Activated T-cell treated with anti-CD3 and anti-CD28 coated beads, Interleukin-2, amount 50 U/mL, for 4 hours (primary cell): ENCODE data around the gene TTLL11. TPM values are rescaled to one million over a fixed set of nuclear protein-coding genes. Genes with fewer than 3 reads are reported as not detected.

Experiments
- ATAC-seq, 2 donors: fragments of 200-7000 bp; cut with Tn5 transposase; one replicate each; pipeline ENCODE4 v1.10.0; 2021
- DNase-seq: peaks from one replicate; pipeline ENCODE4 v3.0.0-alpha.2; 2020
- H3K27me3 Mint-ChIP-seq: one replicate; pipeline ENCODE4 v1.8.0; 2021; ENCODE audit warnings: low read depth, mixed read lengths
- H3K36me3 Mint-ChIP-seq: one replicate; pipeline ENCODE4 v1.8.0; 2022; ENCODE audit warnings: mixed read lengths; ENCODE audit not compliant: insufficient read depth
- H3K4me1 Mint-ChIP-seq: one replicate; pipeline ENCODE4 v1.8.0; 2021; ENCODE audit warnings: low read depth, mixed read lengths
- H3K4me3 Mint-ChIP-seq: one replicate; pipeline ENCODE4 v1.8.0; 2021; ENCODE audit warnings: mild to moderate bottlenecking, moderate library complexity, mixed read lengths
- H3K9me3 Mint-ChIP-seq: one replicate; pipeline ENCODE4 v1.8.0; 2021; ENCODE audit warnings: mixed read lengths
- total RNA-seq, 3 donors: library from RNA; stranded (reverse); gene quantifications; one replicate each; pipeline ENCODE4 v1.2.1, GENCODE V29; 2021

TTLL11 gene
- total RNA-seq, 3 donors from 2014 or later: 4.2 to 5.1 (median 4.7) TPM

GRCh38 chr9:122039234-122039633, 53.9 kb downstream of the TTLL11 start:
- H3K27me3 Mint-ChIP-seq: no peaks in the 10 kb centered on the region
- ATAC-seq (no peak), DNase-seq (no peak)
- peaks cover 7% of the 10 kb centered on the region for H3K9me3 Mint-ChIP-seq
- peaks cover 30% of the 10 kb centered on the region for H3K36me3 Mint-ChIP-seq
- no peaks in the 10 kb centered on the region for H3K4me1 Mint-ChIP-seq
- H3K4me3 Mint-ChIP-seq: no peak overlapping the region

GRCh38 chr9:122036988-122037387, 56.1 kb downstream of the TTLL11 start:
- H3K4me1 Mint-ChIP-seq: no peaks in the 10 kb centered on the region
- no peaks in the 10 kb centered on the region for H3K27me3 Mint-ChIP-seq
- H3K4me3 Mint-ChIP-seq: no peak overlapping the region
- no peaks in the 10 kb centered on the region for H3K9me3 Mint-ChIP-seq
- DNase-seq (no peak), ATAC-seq (no peak)
- peaks cover 25% of the 10 kb centered on the region for H3K36me3 Mint-ChIP-seq

GRCh38 chr9:122036408-122036807, 56.7 kb downstream of the TTLL11 start:
- no peaks in the 10 kb centered on the region for H3K27me3 Mint-ChIP-seq
- no peak for ATAC-seq
- no peaks in the 10 kb centered on the region for H3K9me3 Mint-ChIP-seq
- no peak for DNase-seq
- peaks cover 28% of the 10 kb centered on the region for H3K36me3 Mint-ChIP-seq
- no peak overlapping the region for H3K4me3 Mint-ChIP-seq
- H3K4me1 Mint-ChIP-seq: no peaks in the 10 kb centered on the region

- no peaks in the 10 kb centered on the region for H3K9me3 Mint-ChIP-seq
- H3K4me3 Mint-ChIP-seq: no peak overlapping the region
- H3K27me3 Mint-ChIP-seq: no peaks in the 10 kb centered on the region
- peaks cover 23% of the 10 kb centered on the region for H3K36me3 Mint-ChIP-seq
- no peaks in the 10 kb centered on the region for H3K4me1 Mint-ChIP-seq
- ATAC-seq (no peak), DNase-seq (no peak)
These were observed 59.2 kb downstream of the TTLL11 start for GRCh38 chr9:122033775-122034373.

GRCh38 chr9:122032346-122032745, 60.8 kb downstream of the TTLL11 start:
- H3K27me3 Mint-ChIP-seq: no peaks in the 10 kb centered on the region
- H3K9me3 Mint-ChIP-seq: peaks cover 4% of the 10 kb centered on the region
- ATAC-seq (no peak), DNase-seq (no peak)
- H3K36me3 Mint-ChIP-seq: peaks cover 27% of the 10 kb centered on the region
- no peaks in the 10 kb centered on the region for H3K4me1 Mint-ChIP-seq
- no peak overlapping the region for H3K4me3 Mint-ChIP-seq

GRCh38 chr9:122031776-122032175, 61.3 kb downstream of the TTLL11 start:
- H3K4me3 Mint-ChIP-seq: no peak overlapping the region
- no peak for ATAC-seq
- H3K4me1 Mint-ChIP-seq: no peaks in the 10 kb centered on the region
- H3K27me3 Mint-ChIP-seq: no peaks in the 10 kb centered on the region
- peaks cover 23% of the 10 kb centered on the region for H3K36me3 Mint-ChIP-seq
- no peak for DNase-seq
- peaks cover 4% of the 10 kb centered on the region for H3K9me3 Mint-ChIP-seq

- Mint-ChIP-seq H3K4me1 (no peaks in the 10 kb centered on the region), H3K4me3 (no peak overlapping the region), H3K9me3 (peaks cover 4% of the 10 kb centered on the region), H3K36me3 (peaks cover 24% of the 10 kb centered on the region), H3K27me3 (no peaks in the 10 kb centered on the region)
- no peak for ATAC-seq
- no peak for DNase-seq
These were observed 62.0 kb downstream of the TTLL11 start for GRCh38 chr9:122031157-122031556.

- Mint-ChIP-seq H3K9me3 (peaks cover 8% of the 10 kb centered on the region), H3K4me3 (no peak overlapping the region), H3K27me3 (no peaks in the 10 kb centered on the region), H3K36me3 (peaks cover 32% of the 10 kb centered on the region), H3K4me1 (no peaks in the 10 kb centered on the region)
- DNase-seq (no peak), ATAC-seq (no peak)
These were observed 62.8 kb downstream of the TTLL11 start for GRCh38 chr9:122030357-122030756.

GRCh38 chr9:122029898-122030297, 63.2 kb downstream of the TTLL11 start:
- H3K36me3 Mint-ChIP-seq: peaks cover 32% of the 10 kb centered on the region

GRCh38 chr9:122028089-122028488, 65.0 kb downstream of the TTLL11 start:
- H3K36me3 Mint-ChIP-seq: peaks cover 37% of the 10 kb centered on the region
- H3K4me3 Mint-ChIP-seq: no peak overlapping the region
- DNase-seq: no peak
- H3K9me3 Mint-ChIP-seq: peaks cover 17% of the 10 kb centered on the region
- H3K4me1 Mint-ChIP-seq: no peaks in the 10 kb centered on the region
- ATAC-seq: no peak
- H3K27me3 Mint-ChIP-seq: no peaks in the 10 kb centered on the region

More at GRCh38 chr9:122029898-122030297, 63.2 kb downstream of the TTLL11 start:
- Mint-ChIP-seq H3K9me3 (peaks cover 8% of the 10 kb centered on the region), H3K4me3 (no peak overlapping the region), H3K27me3 (no peaks in the 10 kb centered on the region), H3K4me1 (no peaks in the 10 kb centered on the region)
- no peak for DNase-seq
- no peak for ATAC-seq

- peaks cover 15% of the 10 kb centered on the region for H3K36me3 Mint-ChIP-seq
- no peak for ATAC-seq
- no peak for DNase-seq
- H3K4me3 Mint-ChIP-seq: no peak overlapping the region
- H3K4me1 Mint-ChIP-seq: no peaks in the 10 kb centered on the region
- no peaks in the 10 kb centered on the region for H3K27me3 Mint-ChIP-seq
- peaks cover 9% of the 10 kb centered on the region for H3K9me3 Mint-ChIP-seq
These were observed 72.7 kb downstream of the TTLL11 start for GRCh38 chr9:122020398-122020797.

GRCh38 chr9:122016744-122017143, 76.4 kb downstream of the TTLL11 start:
- DNase-seq: no peak
- H3K4me3 Mint-ChIP-seq: no peak overlapping the region
- peaks cover 6% of the 10 kb centered on the region for H3K36me3 Mint-ChIP-seq

GRCh38 chr9:122016309-122016708, 76.8 kb downstream of the TTLL11 start:
- Mint-ChIP-seq H3K9me3 (no peaks in the 10 kb centered on the region), H3K4me1 (no peaks in the 10 kb centered on the region), H3K36me3 (peaks cover 6% of the 10 kb centered on the region), H3K4me3 (no peak overlapping the region), H3K27me3 (no peaks in the 10 kb centered on the region)
- ATAC-seq (no peak), DNase-seq (no peak)

More at GRCh38 chr9:122016744-122017143, 76.4 kb downstream of the TTLL11 start:
- Mint-ChIP-seq H3K27me3 (no peaks in the 10 kb centered on the region), H3K9me3 (no peaks in the 10 kb centered on the region), H3K4me1 (no peaks in the 10 kb centered on the region)
- ATAC-seq: no peak

GRCh38 chr9:122015170-122015821, 77.8 kb downstream of the TTLL11 start:
- H3K4me1 Mint-ChIP-seq: no peaks in the 10 kb centered on the region
- ATAC-seq (no peak), DNase-seq (no peak)
- H3K9me3 Mint-ChIP-seq: no peaks in the 10 kb centered on the region
- H3K4me3 Mint-ChIP-seq: no peak overlapping the region
- H3K27me3 Mint-ChIP-seq: no peaks in the 10 kb centered on the region
- H3K36me3 Mint-ChIP-seq: peaks cover 6% of the 10 kb centered on the region

- no peaks in the 10 kb centered on the region for H3K4me1 Mint-ChIP-seq
- H3K36me3 Mint-ChIP-seq: peaks cover 6% of the 10 kb centered on the region
- H3K4me3 Mint-ChIP-seq: no peak overlapping the region
- H3K9me3 Mint-ChIP-seq: no peaks in the 10 kb centered on the region
- H3K27me3 Mint-ChIP-seq: no peaks in the 10 kb centered on the region
- DNase-seq: no peak
- ATAC-seq: no peak
These were observed 81.2 kb downstream of the TTLL11 start for GRCh38 chr9:122011818-122012498.
